ENCODE data around the gene KRTAP13-1.

KRTAP13-1 gene

GRCh38 chr21:30395731-30396130, at the start of gene KRTAP13-1:
Gene KRTAP13-1 (plus strand): TSS chr21:30396031. CDS start chr21:30396087, 56 bp downstream.
- no peak for DNase-seq

GRCh38 chr21:30348506-30348905, 47.3 kb upstream of the KRTAP13-1 start, which contains the start of gene KRTAP23-1:
Gene KRTAP23-1 (minus strand): TSS chr21:30348606. CDS start chr21:30348606, 0 bp downstream.
- DNase-seq = no peak

- DNase-seq = no peak
These were observed 46.3 kb upstream of the KRTAP13-1 start for GRCh38 chr21:30349572-30349971.

- no peak for DNase-seq
These were observed 44.3 kb upstream of the KRTAP13-1 start for GRCh38 chr21:30351534-30351933.

- DNase-seq = no peak
These were observed 41.4 kb upstream of the KRTAP13-1 start for GRCh38 chr21:30354308-30355005.

- no peak for DNase-seq
These were observed 39.9 kb upstream of the KRTAP13-1 start for GRCh38 chr21:30355906-30356305.

- no peak for DNase-seq
These were observed 23.6 kb upstream of the KRTAP13-1 start, which contains the start of gene KRTAP13-2 for GRCh38 chr21:30372139-30372770. Gene KRTAP13-2 (minus strand): TSS chr21:30372271. CDS start chr21:30372213, 58 bp downstream.

- no peak for DNase-seq
These were observed 13.6 kb upstream of the KRTAP13-1 start for GRCh38 chr21:30382201-30382600.

- no peak for DNase-seq
These were observed 4.3 kb upstream of the KRTAP13-1 start for GRCh38 chr21:30391492-30392025.

- no peak for DNase-seq
These were observed 13.1 kb downstream of the KRTAP13-1 start for GRCh38 chr21:30408782-30409494.

GRCh38 chr21:30415993-30416392, 20.2 kb downstream of the KRTAP13-1 start:
- DNase-seq = no peak

GRCh38 chr21:30425826-30426225, 30.0 kb downstream of the KRTAP13-1 start, which contains the start of gene KRTAP13-3:
Gene KRTAP13-3 (minus strand): TSS chr21:30425926. CDS start chr21:30425912, 14 bp downstream.
- DNase-seq = no peak

GRCh38 chr21:30426731-30427130, 30.9 kb downstream of the KRTAP13-1 start:
- DNase-seq = no peak

GRCh38 chr21:30430170-30430655, 34.4 kb downstream of the KRTAP13-1 start, which contains the start of gene KRTAP13-4:
Gene KRTAP13-4 (plus strand): TSS chr21:30430220. CDS start chr21:30430276, 56 bp downstream.
- no peak for DNase-seq

GRCh38 chr21:30434033-30434631, 38.3 kb downstream of the KRTAP13-1 start:
- no peak for DNase-seq

- no peak for DNase-seq
These were observed 41.3 kb downstream of the KRTAP13-1 start for GRCh38 chr21:30437010-30437565.

- no peak for DNase-seq
These were observed 44.1 kb downstream of the KRTAP13-1 start, which contains the start of gene KRTAP15-1 for GRCh38 chr21:30439975-30440374. Gene KRTAP15-1 (plus strand): TSS chr21:30440275. CDS start chr21:30440328, 53 bp downstream.

GRCh38 chr21:30443226-30443625, 47.4 kb downstream of the KRTAP13-1 start:
- no peak for DNase-seq

GRCh38 chr21:30444204-30444603, 48.4 kb downstream of the KRTAP13-1 start:
- no peak for DNase-seq
